GM18951 (cell line): Measurements from ENCODE around the gene PEMT.

Source experiments
- POLR2A ChIP-seq: IDR thresholded peaks from 4 replicates; pipeline ENCODE4 v1.6.1; 2011; ENCODE audit warnings: mild to moderate bottlenecking; ENCODE audit not compliant: insufficient read length, insufficient read depth; ENCODE audit errors: extremely low read depth
- in situ Hi-C: fragments of 300-500 bp; cut with MboI; formaldehyde crosslinking; loops from one replicate; pipeline ENCODE4 v1.12.0; 2022; ENCODE audit warnings: low sequenced_read_pairs, mixed read lengths, inconsistent platforms; ENCODE audit not compliant: unreplicated experiment

Gene PEMT

GRCh38 chr17:17537311-17538099 is 54.0 kb downstream of the PEMT start:
- in situ Hi-C loops, result no loop called here

DNA sequence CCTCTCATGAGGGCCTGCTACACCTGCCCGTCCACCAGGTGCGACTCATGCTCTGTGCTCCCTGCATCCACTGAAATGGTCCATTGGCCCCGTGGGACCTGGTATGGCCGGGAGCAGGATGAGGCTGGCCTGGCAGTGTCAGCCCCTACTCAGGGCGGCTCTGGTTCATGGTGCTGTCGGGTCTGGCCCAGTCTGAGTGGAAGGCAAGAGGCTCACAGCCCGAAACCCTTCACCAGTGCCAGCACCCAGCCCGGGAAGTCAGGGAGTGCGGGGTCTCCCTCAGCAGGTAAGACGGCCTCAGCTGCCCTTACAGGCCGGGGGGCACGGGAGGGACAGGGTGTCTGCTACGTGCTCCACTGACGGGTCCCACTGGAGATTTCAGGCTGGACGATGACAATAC is 54.8 kb downstream of the PEMT start:
- no peak for TF ChIP-seq POLR2A
- in situ Hi-C loops, result no loop called here

More at GRCh38 chr17:17537311-17538099, 54.0 kb downstream of the PEMT start:
- no peak for TF ChIP-seq POLR2A

- no peak for TF ChIP-seq POLR2A
- in situ Hi-C loops, result no loop called here
Observed at GRCh38 chr17:17535957-17536356, 55.6 kb downstream of the PEMT start.

DNA sequence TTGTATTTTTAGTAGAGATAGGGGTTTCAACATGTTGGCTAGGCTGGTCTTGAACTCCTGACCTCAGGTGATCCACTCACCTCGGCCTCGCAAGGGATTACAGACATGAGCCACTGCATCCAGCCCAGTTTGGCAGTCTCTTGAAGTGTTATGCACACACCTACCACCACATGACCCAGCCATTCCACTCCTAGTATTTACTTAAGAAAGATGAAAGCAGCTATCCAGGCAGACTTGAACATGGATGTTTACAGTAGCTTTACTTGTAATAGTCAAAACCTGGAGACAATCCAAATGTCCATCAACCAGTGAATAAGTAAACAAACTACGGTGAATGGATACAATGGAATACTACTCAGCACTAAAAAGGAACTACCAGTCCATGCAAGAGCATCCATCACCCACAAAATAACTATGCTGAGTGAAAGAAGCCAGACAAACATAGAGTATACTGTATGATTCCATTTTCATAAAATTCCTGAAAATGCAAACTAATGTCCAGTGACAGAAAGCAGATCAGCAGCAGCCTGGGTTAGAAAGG is 57.5 kb downstream of the PEMT start:
- TF ChIP-seq POLR2A, result no peak
- in situ Hi-C loops, result no loop called here

DNA sequence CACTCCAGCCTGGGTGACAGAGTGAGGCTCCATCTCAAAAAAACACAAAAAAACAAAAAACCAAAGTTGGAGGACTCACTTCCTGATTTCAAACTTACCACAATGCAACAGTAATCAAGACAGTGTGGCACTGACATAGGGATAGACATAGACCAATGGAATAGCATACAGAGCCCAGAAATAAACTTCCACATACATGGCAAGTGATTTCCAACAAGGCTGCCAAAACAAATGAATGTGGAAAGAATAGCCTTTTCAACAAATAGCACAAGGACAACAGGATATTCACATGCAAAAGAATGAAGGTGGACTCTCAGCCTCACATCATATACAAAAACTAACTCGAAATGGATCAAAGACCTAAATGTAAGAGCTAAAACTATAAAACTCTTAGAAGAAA is 58.5 kb downstream of the PEMT start:
- in situ Hi-C loops, result no loop called here
- TF ChIP-seq POLR2A, result no peak

DNA sequence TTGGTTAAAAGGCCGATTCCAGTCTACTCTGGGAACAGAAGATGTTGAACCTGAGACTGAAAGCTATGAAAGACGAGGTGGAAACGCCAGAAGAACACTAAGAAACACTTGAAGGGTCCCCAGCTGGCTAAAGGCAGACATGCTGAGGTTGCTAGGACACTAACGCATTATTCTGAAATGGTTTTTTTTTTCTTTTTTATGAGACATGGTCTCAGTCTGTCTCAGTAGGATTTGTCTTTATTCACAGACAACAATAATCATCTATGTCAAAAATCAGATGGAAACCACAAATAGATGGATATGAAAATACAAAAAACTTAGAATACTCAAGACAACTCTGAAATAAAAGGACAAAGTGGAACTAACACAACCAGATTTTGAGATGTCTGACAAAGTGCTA is 60.4 kb downstream of the PEMT start:
- in situ Hi-C loops, result no loop called here
- no peak for TF ChIP-seq POLR2A

DNA sequence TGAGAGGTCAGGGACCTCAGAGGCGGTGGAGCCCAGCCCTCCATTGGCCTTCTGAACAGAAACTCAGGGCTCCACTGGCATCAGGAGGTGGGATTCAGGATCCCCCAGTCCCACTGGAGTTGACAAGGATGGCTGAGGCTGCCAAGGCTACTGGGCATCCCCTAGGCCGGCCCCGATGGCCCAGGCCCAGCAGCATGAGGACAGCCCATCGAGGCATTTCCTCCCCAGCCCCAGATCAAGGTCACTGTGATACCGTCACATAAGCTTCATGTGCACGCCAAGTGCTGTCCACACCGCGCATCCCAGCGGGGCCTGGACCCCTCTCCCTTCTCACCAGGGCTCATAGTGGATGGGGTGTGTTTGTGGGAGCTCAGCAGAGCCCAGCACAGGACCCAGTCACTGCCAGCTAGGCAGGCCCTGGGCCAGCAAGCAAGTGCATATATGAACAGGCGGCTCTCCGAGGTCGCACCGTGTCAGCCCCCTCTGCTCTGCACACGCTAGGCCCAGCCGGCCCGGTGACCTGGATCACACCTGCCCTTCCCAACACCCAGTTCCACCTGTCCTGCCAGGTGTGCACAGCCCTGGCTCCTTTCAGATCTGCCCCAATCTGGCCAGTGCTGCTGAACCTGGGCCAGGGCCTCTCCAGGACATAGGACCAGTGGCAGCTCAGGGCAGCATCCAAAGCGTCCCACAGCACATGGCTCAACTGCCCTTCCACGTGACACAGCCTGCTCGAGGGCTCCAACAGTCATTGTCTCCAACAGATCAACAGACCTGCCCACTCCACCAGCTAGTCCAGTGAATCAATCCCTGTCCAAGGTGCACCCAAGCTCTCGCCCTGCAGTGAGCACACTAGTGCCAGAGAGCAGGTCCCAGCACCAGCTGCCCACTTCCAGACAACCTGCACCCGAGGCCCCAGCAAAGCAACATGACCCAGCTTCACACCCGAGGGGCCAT is 62.5 kb downstream of the PEMT start:
- in situ Hi-C loops, result no loop called here
- TF ChIP-seq POLR2A, result no peak

- no peak for TF ChIP-seq POLR2A
- in situ Hi-C loops, result no loop called here
Observed at GRCh38 chr17:17527956-17528500, 63.5 kb downstream of the PEMT start.

GRCh38 chr17:17527534-17527933 is 64.0 kb downstream of the PEMT start:
- in situ Hi-C loops, result no loop called here
- no peak for TF ChIP-seq POLR2A

DNA sequence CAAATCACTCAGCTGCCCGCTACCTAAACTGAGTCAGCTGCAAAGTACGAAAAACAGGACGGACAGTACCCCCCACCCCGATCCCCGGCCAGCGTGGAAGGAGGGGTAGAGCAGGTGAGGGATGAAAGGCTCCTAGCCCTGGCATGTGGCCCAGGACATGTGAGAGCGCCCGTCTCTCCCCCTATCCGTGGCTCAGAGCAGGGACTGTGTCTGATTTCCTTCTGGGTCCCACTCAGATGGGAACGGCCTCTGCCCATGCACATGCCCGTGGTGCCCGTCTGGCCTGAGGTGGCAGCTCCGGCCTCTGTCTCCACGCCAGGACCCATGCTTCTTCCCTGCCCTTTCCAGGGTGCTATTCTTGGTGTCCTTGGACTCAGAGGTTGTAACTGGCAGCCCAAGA is 65.1 kb downstream of the PEMT start:
- in situ Hi-C loops, result no loop called here
- no peak for TF ChIP-seq POLR2A

DNA sequence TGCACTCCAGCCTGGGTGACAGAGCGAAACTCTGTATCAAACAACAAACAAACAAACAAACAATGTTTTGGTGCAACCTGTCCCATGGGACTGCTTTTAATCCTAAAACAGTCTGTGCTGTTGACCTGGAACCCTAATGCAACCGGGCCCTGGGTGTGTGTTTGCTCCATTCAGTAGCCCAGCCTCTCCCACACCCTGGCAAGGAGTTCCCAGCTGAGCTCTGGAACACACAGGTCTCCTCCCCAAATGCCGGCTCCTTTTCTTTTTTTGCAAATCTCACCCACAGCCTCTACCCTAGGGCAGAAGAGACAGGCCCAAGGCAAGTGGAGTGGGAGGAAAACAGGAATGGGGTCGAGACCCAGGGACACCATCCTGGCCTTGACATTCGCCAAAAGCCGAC is 65.6 kb downstream of the PEMT start:
- no peak for TF ChIP-seq POLR2A
- in situ Hi-C loops, result no loop called here

GRCh38 chr17:17525311-17525710 is 66.2 kb downstream of the PEMT start:
- TF ChIP-seq POLR2A, result no peak
- in situ Hi-C loops, result no loop called here
